ENCODE measurements around the gene ETV3.

GRCh38 chr1:157139052-157139715, 989 bp upstream of the ETV3 start:
- TF ChIP-seq CTCF (IDR thresholded peaks at IDR 0.05) (no peak), POLR2A (IDR thresholded peaks at IDR 0.05) (no peak)
